ENCODE data around the gene THOP1.
"Not testable (repeated sequence)": the region's sequence is repeated elsewhere in the genome, so short reads cannot be mapped to it uniquely, and the experiment has no call there.

The THOP1 gene

DNA sequence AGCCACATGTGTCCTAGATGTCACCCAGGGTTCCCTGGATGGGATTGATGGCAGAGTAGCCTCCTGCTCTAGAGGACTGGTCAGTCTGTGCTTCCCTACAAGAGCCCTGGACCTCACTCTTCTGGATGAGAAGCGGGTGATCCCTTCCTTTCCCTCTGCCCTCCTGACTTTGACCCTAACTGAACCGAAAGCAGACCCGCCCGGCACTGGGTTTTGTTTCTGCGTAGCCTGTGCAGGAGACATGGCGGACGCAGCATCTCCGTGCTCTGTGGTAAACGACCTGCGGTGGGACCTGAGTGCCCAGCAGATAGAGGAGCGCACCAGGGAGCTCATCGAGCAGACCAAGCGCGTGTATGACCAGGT is 4.9 kb downstream of the THOP1 start:
- H3K4me1 ChIP-seq (ENCODE audit: control insufficient read depth, insufficient read depth, low read length) = peaks cover 4% of the 10 kb centered on the region
- H3K4me3 ChIP-seq (ENCODE audit: low read length) = no peak overlapping the region
- DNase-seq (ENCODE audit: low read depth) = no peak
- H3K27me3 ChIP-seq (replicated peaks; ENCODE audit: control insufficient read depth, insufficient read depth, low read length) = no peaks in the 10 kb centered on the region
- no peaks in the 10 kb centered on the region for H3K9me3 ChIP-seq (ENCODE audit: control insufficient read depth, low read length)
- no peak overlapping the region for H3K9ac ChIP-seq (ENCODE audit: low read length)
- peaks cover 20% of the 10 kb centered on the region for H3K36me3 ChIP-seq (ENCODE audit: control insufficient read depth, insufficient read depth, low read length, severe bottlenecking)

DNA sequence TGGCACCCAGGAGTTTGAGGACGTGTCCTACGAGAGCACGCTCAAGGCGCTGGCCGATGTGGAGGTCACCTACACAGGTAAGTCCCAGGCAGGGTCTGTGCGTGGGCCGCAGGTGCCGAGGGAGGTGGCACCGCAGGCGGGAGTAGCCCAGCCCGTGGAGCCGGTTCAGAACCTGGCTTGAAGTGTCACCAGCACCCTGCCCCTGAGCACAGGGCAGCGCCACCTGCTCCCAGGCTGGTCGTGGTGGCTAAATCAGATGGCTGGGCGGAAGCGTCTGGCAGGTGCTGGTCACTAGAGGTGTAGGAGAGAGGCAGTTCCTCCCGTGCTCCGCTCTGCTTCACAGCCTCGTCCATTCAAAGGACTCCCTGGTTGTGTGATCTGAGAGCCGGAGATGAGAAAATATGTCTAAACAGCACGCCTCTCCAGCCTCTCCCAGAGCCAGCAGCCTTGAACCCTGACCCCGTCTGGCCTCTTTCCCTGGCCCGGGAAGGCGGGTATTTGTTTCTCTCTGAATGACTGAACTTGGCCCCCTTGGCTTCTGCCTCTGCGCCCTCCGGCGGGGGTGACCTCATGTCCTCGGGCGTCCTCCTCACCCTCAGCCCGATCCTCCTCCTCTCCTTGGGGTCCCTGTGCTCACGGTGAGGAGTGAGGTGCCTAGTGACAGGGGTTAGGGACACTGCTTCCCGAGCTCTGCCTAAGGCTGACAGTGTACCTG is 5.4 kb downstream of the THOP1 start:
- no peak overlapping the region for H3K4me3 ChIP-seq (ENCODE audit: low read length)

GRCh38 chr19:2791440-2791839 is 6.1 kb downstream of the THOP1 start:
- DNase-seq (ENCODE audit: low read depth) = no peak
- no peaks in the 10 kb centered on the region for H3K9me3 ChIP-seq (ENCODE audit: control insufficient read depth, low read length)
- H3K9ac ChIP-seq (ENCODE audit: low read length) = no peak overlapping the region
- no peaks in the 10 kb centered on the region for H3K27me3 ChIP-seq (replicated peaks; ENCODE audit: control insufficient read depth, insufficient read depth, low read length)
- peaks cover 30% of the 10 kb centered on the region for H3K36me3 ChIP-seq (ENCODE audit: control insufficient read depth, insufficient read depth, low read length, severe bottlenecking)
- no peaks in the 10 kb centered on the region for H3K4me1 ChIP-seq (ENCODE audit: control insufficient read depth, insufficient read depth, low read length)
- H3K4me3 ChIP-seq (ENCODE audit: low read length) = no peak overlapping the region

More for the DNA sequence above, 5.4 kb downstream of the THOP1 start:
- Histone ChIP-seq H3K36me3 (ENCODE audit: control insufficient read depth, insufficient read depth, low read length, severe bottlenecking) (peaks cover 25% of the 10 kb centered on the region), H3K9ac (ENCODE audit: low read length) (no peak overlapping the region), H3K27me3 (replicated peaks; ENCODE audit: control insufficient read depth, insufficient read depth, low read length) (no peaks in the 10 kb centered on the region), H3K9me3 (ENCODE audit: control insufficient read depth, low read length) (no peaks in the 10 kb centered on the region), H3K4me1 (ENCODE audit: control insufficient read depth, insufficient read depth, low read length) (peaks cover 4% of the 10 kb centered on the region)
- no peak for DNase-seq (ENCODE audit: low read depth)

DNA sequence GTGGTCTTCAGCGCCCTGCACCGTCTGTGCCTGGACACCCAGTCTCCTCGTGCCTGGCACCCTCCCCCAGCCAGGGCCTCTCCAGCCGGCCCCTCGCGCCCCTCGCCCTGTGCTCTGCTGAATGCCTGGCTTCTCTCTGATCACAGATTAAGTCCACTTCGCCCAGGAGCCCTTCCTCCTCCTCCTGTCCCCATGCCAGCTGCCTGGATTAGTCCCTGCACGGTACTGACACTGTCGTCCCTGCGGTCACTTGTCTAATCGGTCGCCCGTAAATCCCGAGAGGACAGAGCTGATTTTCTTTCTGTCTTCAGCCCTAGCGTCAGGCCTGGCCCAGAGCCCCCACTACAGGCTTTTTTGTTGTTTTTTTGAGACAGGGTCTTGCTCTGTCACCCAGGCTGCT is 6.6 kb downstream of the THOP1 start:
- Histone ChIP-seq H3K9me3 (ENCODE audit: control insufficient read depth, low read length) (no peaks in the 10 kb centered on the region), H3K36me3 (ENCODE audit: control insufficient read depth, insufficient read depth, low read length, severe bottlenecking) (peaks cover 30% of the 10 kb centered on the region), H3K27me3 (replicated peaks; ENCODE audit: control insufficient read depth, insufficient read depth, low read length) (no peaks in the 10 kb centered on the region), H3K9ac (ENCODE audit: low read length) (no peak overlapping the region), H3K4me3 (ENCODE audit: low read length) (no peak overlapping the region), H3K4me1 (ENCODE audit: control insufficient read depth, insufficient read depth, low read length) (no peaks in the 10 kb centered on the region)
- no peak for DNase-seq (ENCODE audit: low read depth)

DNA sequence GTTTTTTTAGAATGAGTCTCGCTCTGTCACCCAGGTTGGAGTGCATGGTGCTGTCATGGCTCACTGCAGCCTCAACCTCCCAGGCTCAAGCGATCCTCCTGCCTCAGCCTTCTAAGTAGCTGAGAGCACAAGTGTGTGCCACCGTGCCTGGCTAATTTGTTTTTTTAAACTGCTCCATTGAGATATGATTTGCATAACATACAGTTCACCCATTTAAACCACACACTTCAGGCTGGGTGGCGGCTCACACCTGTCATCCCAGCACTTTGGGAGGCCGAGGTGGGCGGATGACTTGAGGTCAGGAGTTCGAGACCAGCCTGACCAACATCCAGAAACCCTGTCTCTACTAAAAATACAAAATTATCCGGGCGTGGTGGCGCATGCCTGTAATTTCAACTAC is 7.4 kb downstream of the THOP1 start:
- H3K27me3 ChIP-seq (replicated peaks; ENCODE audit: control insufficient read depth, insufficient read depth, low read length); H3K9ac ChIP-seq (ENCODE audit: low read length); H3K9me3 ChIP-seq (ENCODE audit: control insufficient read depth, low read length); H3K4me1 ChIP-seq (ENCODE audit: control insufficient read depth, insufficient read depth, low read length); H3K4me3 ChIP-seq (ENCODE audit: low read length); DNase-seq (ENCODE audit: low read depth): not testable (repeated sequence)
- H3K36me3 ChIP-seq (ENCODE audit: control insufficient read depth, insufficient read depth, low read length, severe bottlenecking) = peaks cover 36% of the 10 kb centered on the region

GRCh38 chr19:2793126-2793525 is 7.8 kb downstream of the THOP1 start:
- no peak overlapping the region for H3K4me3 ChIP-seq (ENCODE audit: low read length)
- H3K27me3 ChIP-seq (replicated peaks; ENCODE audit: control insufficient read depth, insufficient read depth, low read length) = no peaks in the 10 kb centered on the region
- no peaks in the 10 kb centered on the region for H3K9me3 ChIP-seq (ENCODE audit: control insufficient read depth, low read length)
- no peak overlapping the region for H3K9ac ChIP-seq (ENCODE audit: low read length)
- no peaks in the 10 kb centered on the region for H3K4me1 ChIP-seq (ENCODE audit: control insufficient read depth, insufficient read depth, low read length)
- peaks cover 36% of the 10 kb centered on the region for H3K36me3 ChIP-seq (ENCODE audit: control insufficient read depth, insufficient read depth, low read length, severe bottlenecking)
- no peak for DNase-seq (ENCODE audit: low read depth)

GRCh38 chr19:2793577-2793976 is 8.3 kb downstream of the THOP1 start:
- Histone ChIP-seq H3K4me1 (ENCODE audit: control insufficient read depth, insufficient read depth, low read length) (peaks cover 2% of the 10 kb centered on the region), H3K9me3 (ENCODE audit: control insufficient read depth, low read length) (no peaks in the 10 kb centered on the region), H3K27me3 (replicated peaks; ENCODE audit: control insufficient read depth, insufficient read depth, low read length) (no peaks in the 10 kb centered on the region), H3K4me3 (ENCODE audit: low read length) (no peak overlapping the region), H3K36me3 (ENCODE audit: control insufficient read depth, insufficient read depth, low read length, severe bottlenecking) (peaks cover 36% of the 10 kb centered on the region), H3K9ac (ENCODE audit: low read length) (no peak overlapping the region)
- no peak for DNase-seq (ENCODE audit: low read depth)

- H3K36me3 ChIP-seq (ENCODE audit: control insufficient read depth, insufficient read depth, low read length, severe bottlenecking) = peaks cover 31% of the 10 kb centered on the region
- H3K27me3 ChIP-seq (replicated peaks; ENCODE audit: control insufficient read depth, insufficient read depth, low read length) = no peaks in the 10 kb centered on the region
- DNase-seq (ENCODE audit: low read depth) = no peak
- H3K9me3 ChIP-seq (ENCODE audit: control insufficient read depth, low read length) = no peaks in the 10 kb centered on the region
- no peak overlapping the region for H3K9ac ChIP-seq (ENCODE audit: low read length)
- H3K4me3 ChIP-seq (ENCODE audit: low read length) = no peak overlapping the region
- H3K4me1 ChIP-seq (ENCODE audit: control insufficient read depth, insufficient read depth, low read length) = peaks cover 4% of the 10 kb centered on the region
Measured at GRCh38 chr19:2795827-2796658, 10.7 kb downstream of the THOP1 start.

GRCh38 chr19:2796659-2797266 is 11.5 kb downstream of the THOP1 start:
- peaks cover 4% of the 10 kb centered on the region for H3K4me1 ChIP-seq (ENCODE audit: control insufficient read depth, insufficient read depth, low read length)
- H3K36me3 ChIP-seq (ENCODE audit: control insufficient read depth, insufficient read depth, low read length, severe bottlenecking) = peaks cover 37% of the 10 kb centered on the region
- H3K4me3 ChIP-seq (ENCODE audit: low read length) = no peak overlapping the region
- H3K27me3 ChIP-seq (replicated peaks; ENCODE audit: control insufficient read depth, insufficient read depth, low read length) = no peaks in the 10 kb centered on the region
- H3K9me3 ChIP-seq (ENCODE audit: control insufficient read depth, low read length) = no peaks in the 10 kb centered on the region
- DNase-seq (ENCODE audit: low read depth) = no peak
- no peak overlapping the region for H3K9ac ChIP-seq (ENCODE audit: low read length)

- Histone ChIP-seq H3K4me3 (ENCODE audit: low read length) (no peak overlapping the region), H3K4me1 (ENCODE audit: control insufficient read depth, insufficient read depth, low read length) (peaks cover 4% of the 10 kb centered on the region), H3K9ac (ENCODE audit: low read length) (no peak overlapping the region), H3K27me3 (replicated peaks; ENCODE audit: control insufficient read depth, insufficient read depth, low read length) (no peaks in the 10 kb centered on the region), H3K36me3 (ENCODE audit: control insufficient read depth, insufficient read depth, low read length, severe bottlenecking) (peaks cover 38% of the 10 kb centered on the region), H3K9me3 (ENCODE audit: control insufficient read depth, low read length) (no peaks in the 10 kb centered on the region)
- no peak for DNase-seq (ENCODE audit: low read depth)
Measured at GRCh38 chr19:2797280-2797679, 12.0 kb downstream of the THOP1 start.

GRCh38 chr19:2798158-2798685 is 12.9 kb downstream of the THOP1 start:
- Histone ChIP-seq H3K4me3 (ENCODE audit: low read length) (no peak overlapping the region), H3K9ac (ENCODE audit: low read length) (no peak overlapping the region), H3K27me3 (replicated peaks; ENCODE audit: control insufficient read depth, insufficient read depth, low read length) (no peaks in the 10 kb centered on the region), H3K4me1 (ENCODE audit: control insufficient read depth, insufficient read depth, low read length) (peaks cover 4% of the 10 kb centered on the region), H3K36me3 (ENCODE audit: control insufficient read depth, insufficient read depth, low read length, severe bottlenecking) (peaks cover 38% of the 10 kb centered on the region), H3K9me3 (ENCODE audit: control insufficient read depth, low read length) (no peaks in the 10 kb centered on the region)
- no peak for DNase-seq (ENCODE audit: low read depth)
